IPS DF 4.7 (cell line): ENCODE measurements around the gene TTF2.
"Not testable (repeated sequence)": the region's sequence is repeated elsewhere in the genome, so short reads cannot be mapped to it uniquely, and the experiment has no call there.

ENCODE experiments used
- DNase-seq: peaks from one replicate; pipeline ENCODE4 v3.0.0-alpha.2; 2013; ENCODE audit warnings: low spot score; ENCODE audit errors: extremely low read depth

TTF2 gene

GRCh38 chr1:117092594-117092993, 32.5 kb downstream of the TTF2 start:
- DNase-seq, result no peak

DNA sequence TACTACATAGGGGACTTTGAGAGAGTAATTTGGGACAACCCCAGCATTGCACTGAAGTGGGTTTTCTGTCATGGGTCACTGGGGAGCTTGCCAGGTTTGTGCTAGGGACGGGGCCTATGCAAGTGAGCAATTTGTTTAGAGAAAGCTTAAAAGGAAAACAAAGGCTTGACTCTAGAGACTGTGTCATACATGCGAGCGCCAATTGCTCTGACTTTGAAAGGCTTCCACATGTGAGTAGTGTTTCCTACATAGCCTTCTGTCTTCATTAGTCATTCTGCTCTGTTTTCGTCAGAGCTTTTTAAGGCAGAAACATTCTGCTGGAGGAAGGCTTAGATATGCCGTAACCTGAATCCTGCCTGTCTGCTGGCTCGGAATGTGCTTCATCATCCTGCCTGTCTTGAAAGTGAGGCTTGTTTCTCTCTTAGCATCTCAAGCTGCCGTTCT, 33.0 kb downstream of the TTF2 start:
- DNase-seq, result no peak

DNA sequence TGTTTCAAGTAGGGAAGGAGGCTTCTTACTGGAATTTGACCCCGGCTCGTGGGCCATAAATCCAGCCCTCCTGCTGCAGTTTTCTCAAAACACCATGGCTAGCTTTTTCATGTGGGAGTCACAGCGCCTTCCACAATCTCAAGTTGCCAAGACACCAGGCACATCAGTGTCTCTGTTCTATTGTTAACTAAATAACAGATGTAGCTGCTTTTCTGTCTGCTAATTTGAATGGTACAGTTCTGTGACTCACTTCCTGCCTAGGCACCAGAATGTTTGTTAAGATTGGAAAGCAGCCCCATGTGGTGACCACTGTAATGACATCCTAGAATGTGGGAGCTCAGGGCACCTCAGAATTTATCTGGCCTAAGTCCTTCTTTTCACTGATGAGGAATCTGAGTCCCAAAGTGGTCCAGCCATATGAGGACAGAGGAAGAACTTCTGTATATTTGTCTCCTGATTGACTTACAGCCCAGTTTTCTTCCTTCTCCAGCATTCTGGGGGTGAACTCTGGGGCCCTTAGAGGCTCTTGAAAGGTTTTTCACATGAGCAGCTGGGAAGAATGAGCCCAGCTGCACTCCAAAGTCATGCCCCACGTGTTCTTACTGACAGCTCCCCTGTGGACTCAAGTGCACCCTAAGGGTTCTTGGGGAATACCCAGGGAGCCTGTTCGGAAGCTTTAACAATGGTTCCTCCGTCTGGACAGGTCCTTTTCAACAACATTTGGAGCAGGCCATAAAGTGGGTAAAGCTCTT, 33.9 kb downstream of the TTF2 start:
- DNase-seq, result no peak

DNA sequence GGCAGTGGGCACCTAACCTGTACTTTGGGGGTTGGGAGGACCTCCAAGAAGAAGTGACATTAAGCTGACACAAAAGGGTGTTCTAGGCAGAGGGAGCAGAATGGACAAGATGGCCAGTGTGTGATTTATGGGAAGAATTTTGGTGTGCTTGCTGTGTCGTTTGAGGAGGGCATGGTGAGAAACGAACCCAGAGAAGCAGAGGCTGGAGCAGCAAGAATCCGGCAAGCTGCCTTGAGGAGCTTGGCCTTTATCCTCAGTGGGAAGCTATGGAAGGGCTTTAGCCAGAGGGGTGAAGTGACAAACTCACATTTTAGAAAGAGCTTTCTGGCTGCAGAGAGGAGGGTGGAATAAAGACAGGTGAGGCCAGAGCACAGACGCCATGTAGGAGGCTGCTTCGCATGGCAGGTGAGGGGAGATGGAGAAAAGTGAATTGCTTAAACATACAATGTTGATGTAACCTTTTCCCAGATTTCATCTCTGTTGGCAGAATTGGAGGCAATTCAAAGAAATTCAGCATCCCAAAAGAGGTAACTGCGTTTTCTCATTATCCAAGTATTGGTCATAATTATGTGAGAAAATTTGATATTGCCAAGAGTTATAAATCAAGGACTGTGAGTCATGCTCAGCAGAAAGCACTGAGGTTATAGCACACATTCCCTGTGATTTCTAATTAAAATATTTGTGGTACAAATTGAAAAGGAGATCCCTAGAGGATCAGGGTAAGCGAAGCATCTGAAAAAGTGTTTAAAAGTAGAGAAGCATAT, 34.9 kb downstream of the TTF2 start:
- no peak for DNase-seq

GRCh38 chr1:117096951-117097408, 36.9 kb downstream of the TTF2 start:
- DNase-seq, result no peak

DNA sequence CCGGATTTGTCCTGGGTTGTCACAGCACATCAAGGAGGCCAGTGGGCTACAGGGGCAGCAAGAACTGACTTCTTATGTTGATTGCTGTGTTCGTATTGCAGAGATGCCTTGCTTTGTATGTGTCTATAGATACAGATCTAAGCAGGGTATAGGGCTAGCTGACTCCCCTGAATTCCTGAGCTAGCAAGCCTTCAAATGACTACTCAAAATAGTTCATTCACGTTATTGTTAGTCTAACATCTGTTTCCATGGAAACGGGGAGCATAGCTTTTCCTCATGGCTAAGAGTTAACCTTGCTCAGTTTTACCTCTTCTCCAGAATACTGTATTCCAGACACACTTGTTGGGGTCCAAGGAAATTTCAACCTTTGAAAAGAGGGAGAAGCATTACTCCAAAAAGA, 37.3 kb downstream of the TTF2 start:
- DNase-seq, result no peak

- no peak for DNase-seq
Measured at GRCh38 chr1:117098287-117098890, 38.3 kb downstream of the TTF2 start.

GRCh38 chr1:117101334-117101733, 41.2 kb downstream of the TTF2 start:
- DNase-seq, result no peak

DNA sequence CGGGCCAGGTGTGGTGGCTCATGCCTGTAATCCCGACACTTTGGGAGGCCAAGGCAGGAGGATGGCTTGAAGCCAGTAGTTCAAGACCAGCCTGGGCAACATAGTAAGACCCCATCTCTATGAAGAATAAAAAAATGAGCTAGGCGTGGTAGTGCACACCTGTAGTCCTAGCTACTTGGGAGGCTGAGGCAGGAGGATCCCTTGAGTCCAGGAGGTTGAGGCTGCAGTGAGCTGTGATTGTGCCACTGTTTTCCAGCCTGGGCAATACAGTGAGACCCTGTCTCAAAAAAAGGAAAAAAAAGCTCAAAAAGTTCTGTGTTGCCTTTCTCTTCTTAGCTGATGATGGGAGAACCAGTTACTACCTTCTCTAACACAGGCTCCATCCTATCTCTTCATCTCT, 41.7 kb downstream of the TTF2 start:
- DNase-seq, result not testable (repeated sequence)

- DNase-seq, result no peak
Measured at GRCh38 chr1:117104986-117105385, 44.9 kb downstream of the TTF2 start.

DNA sequence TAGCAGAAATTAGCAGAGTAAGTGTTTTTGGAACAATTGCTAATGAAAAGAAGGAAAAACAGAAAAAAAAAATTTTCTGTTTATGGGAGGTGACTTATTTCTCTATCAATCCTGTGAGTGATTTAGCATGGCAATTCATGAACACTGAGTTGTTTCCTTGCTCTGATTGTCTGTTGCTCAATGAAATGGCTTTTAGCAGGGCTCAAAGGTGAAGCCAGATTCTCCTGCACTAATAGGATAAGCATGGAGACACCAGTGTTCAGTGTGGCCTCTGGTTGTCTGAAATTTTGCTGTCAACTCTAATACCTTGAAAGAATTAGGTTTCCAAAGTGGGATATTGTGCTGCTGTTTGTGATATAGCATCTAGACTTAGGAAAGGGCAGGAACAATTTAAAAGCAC, 45.6 kb downstream of the TTF2 start:
- no peak for DNase-seq

- no peak for DNase-seq
Measured at GRCh38 chr1:117106478-117106877, 46.4 kb downstream of the TTF2 start.

DNA sequence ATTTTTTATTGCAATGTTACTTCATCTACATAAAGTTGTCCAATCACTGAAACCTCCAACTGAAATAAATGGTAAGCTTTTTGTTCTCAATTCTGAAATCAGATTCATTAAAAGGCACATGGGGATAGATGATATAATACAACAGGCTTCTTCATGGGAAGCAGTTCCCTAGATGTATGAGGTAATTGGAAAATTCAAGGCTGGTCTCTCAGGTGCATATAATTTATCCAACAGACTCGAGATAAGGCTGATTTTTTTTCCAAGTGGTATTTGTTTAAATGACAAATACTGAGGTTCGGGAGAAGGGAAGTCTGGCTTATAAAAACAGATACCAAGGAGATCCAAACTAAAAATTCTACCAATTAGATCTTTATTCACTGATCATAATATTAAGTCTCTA, 47.2 kb downstream of the TTF2 start:
- DNase-seq, result no peak

- no peak for DNase-seq
Measured at GRCh38 chr1:117110774-117111173, 50.6 kb downstream of the TTF2 start.

DNA sequence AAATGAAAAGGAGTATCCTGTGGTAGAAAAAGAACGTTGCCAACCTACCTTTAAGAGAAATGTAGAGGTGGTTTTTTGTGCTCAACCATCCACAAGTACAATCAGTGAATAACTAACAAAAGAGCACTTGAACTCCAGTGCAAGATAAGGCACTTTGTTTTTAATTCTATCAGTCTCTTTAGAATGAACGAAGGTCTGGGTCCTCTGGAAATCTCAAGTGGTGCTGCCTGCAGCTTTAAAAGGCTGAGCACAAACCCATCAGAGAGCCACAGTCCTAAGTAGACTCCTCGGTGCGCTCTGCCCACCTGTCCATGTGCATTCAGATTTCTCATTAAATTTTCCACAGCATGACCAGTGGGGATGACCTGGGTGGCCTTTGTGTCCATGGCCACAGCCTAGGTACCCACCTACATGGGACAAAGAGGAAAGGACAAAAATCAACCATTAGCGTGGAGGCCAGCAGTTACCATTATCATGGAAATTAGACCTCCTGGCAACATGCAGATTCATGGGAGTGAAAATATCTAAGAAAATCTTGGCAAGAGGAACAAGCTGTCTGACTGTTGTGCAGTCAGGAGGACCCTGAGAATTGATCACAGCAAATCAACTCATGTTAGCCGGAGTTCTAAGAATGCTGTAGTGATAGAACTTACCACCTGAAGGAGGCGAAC, 52.1 kb downstream of the TTF2 start:
- no peak for DNase-seq

- no peak for DNase-seq
Measured at GRCh38 chr1:117113199-117113598, 53.1 kb downstream of the TTF2 start.

DNA sequence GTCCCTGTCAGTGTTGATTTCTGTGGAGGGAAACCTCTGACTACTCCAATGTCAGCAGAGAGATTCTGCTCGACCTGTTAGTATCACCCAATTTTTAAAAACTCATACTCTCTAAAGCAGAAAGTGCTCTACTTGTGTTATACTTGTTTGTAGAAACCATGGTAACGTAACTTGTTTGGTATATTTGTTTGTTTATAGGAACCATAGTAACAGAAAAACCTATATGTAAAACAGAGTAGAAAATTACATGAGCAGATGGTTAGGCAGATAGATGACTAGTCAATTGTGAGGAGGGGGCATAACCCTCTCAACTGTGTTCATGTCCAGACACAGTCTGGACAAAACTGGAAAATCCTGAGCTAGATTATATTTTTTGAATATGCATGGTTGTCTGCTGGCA, 54.8 kb downstream of the TTF2 start:
- no peak for DNase-seq

GRCh38 chr1:117116090-117116783, 56.1 kb downstream of the TTF2 start:
- DNase-seq, result no peak

DNA sequence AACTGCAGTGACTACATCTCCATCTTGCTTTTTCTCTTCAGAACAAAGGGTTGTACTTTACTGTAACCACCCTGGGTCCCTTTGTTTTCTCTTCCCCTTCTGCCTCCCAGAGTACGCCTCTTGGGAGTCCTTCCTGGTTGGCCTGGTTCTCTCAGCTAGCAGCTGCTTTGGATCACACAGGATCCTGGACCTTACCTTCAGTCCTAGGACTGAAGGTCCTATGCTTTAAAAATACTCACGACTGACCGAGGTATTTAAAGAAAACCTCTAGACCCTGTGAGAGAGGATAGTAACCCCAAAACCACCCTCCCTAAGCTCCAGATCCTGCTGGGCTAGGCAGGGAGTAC, 56.6 kb downstream of the TTF2 start:
- no peak for DNase-seq

GRCh38 chr1:117117697-117118096, 57.6 kb downstream of the TTF2 start:
- DNase-seq, result no peak

DNA sequence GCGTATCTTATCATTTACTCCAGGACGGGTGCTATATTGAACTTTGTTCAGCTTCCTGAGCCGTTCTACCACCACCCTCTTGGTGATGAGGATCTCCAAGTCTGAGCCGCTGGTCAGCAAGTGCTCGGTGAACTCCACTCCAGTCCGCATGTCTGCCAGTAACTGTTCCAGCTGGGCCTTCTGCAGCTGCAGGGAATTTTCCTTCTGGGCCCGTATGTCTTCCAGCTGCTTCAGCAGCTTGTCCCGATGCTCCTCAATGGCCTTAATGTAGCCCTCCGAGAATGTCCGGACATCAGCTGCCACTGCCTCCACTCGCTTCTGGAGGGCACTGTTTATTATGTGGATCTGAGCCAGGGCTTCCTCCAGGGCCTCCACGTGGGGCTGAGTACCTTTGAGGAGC, 58.0 kb downstream of the TTF2 start:
- DNase-seq, result no peak
